ENCODE data around the gene MAPKAPK5. TPM values are rescaled to one million over a fixed set of nuclear protein-coding genes. Genes with fewer than 3 reads are reported as not detected.
A peak's percentile ranks its signal among the peaks of the same experiment; 100 is the strongest.
"Not testable (repeated sequence)": the region's sequence is repeated elsewhere in the genome, so short reads cannot be mapped to it uniquely, and the experiment has no call there.

MAPKAPK5 gene
- total RNA-seq, 1 experiment from 2014 or later, result 52.4 TPM

- peak overlapping the region; percentile 84 for H3K27ac ChIP-seq (ENCODE audit: low read length)
- no peaks in the 10 kb centered on the region for H4K20me1 ChIP-seq (ENCODE audit: insufficient read depth, low read depth, low read length)
- no peaks in the 10 kb centered on the region for H3K79me2 ChIP-seq (ENCODE audit: low read length)
- peak overlapping the region; percentile 58 for H3K9ac ChIP-seq (ENCODE audit: low read length)
- no peak for DNase-seq
- H3K36me3 ChIP-seq (ENCODE audit: insufficient read depth, low read length), result no peaks in the 10 kb centered on the region
- H3K4me2 ChIP-seq (ENCODE audit: low read depth, low read length, poor library complexity, severe bottlenecking), result peak overlapping the region; percentile 68
- no peaks in the 10 kb centered on the region for H3K9me3 ChIP-seq (ENCODE audit: low read length)
- H3K4me3 ChIP-seq (ENCODE audit: low read length), result peak overlapping the region; percentile 51
- H3K4me1 ChIP-seq (ENCODE audit: low read length), result peaks cover 62% of the 10 kb centered on the region
- no peaks in the 10 kb centered on the region for H3K27me3 ChIP-seq (ENCODE audit: low read length)
- no peaks in the 10 kb centered on the region for H3K9me2 ChIP-seq (replicated peaks; ENCODE audit: insufficient read depth, low read length)
- no peak overlapping the region; the same call in 1 of the 2 replicates for H2AFZ ChIP-seq (ENCODE audit: low read length)
Measured at GRCh38 chr12:111823891-111824290, 18.1 kb upstream of the MAPKAPK5 start.

DNA sequence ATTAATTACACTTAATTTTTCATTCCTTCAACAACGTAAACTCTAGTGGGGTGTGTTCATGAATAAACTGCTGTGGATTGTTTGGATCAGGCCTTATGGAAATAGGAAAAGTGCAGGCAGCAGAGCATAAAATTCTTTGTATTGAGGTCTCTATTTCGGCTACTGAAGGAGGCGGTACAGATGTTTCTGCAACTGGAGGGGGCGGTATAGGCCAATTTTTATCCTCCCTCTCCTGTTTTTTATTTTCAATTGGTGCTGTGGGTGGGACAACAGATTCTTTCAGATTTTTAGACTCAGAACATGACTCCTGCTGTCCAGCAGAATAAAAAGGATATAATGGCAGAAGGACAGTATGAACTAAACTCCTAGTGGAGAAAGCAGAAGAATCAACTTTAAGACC, 17.7 kb upstream of the MAPKAPK5 start:
- peak overlapping the region; percentile 58 for H3K9ac ChIP-seq (ENCODE audit: low read length)

DNA sequence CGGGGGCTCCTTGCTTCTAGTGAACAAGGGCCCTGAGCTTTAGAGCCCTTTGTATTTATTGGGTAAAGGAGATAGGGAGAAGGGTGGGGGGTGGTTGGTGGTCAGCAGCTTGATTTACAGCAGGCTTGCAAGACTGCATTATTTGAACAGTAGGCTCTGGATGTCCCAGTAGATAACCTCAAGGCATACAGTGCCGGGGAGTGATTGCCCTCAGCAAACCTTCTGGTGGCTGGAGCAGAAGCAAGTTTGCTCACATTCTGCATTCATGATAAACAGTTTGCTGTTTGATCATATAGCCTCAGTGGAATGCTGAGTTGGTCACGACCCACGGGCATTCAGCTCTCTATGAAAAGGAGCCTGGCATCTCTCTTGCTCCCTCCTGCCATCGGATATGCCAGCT, 16.5 kb upstream of the MAPKAPK5 start:
- Histone ChIP-seq H3K4me3 (ENCODE audit: low read length) (no peak overlapping the region), H3K36me3 (ENCODE audit: insufficient read depth, low read length) (no peaks in the 10 kb centered on the region), H3K27me3 (ENCODE audit: low read length) (no peaks in the 10 kb centered on the region), H2AFZ (ENCODE audit: low read length) (no peak overlapping the region), H3K27ac (ENCODE audit: low read length) (no peak overlapping the region), H4K20me1 (ENCODE audit: insufficient read depth, low read depth, low read length) (no peaks in the 10 kb centered on the region), H3K9ac (ENCODE audit: low read length) (no peak overlapping the region), H3K4me2 (ENCODE audit: low read depth, low read length, poor library complexity, severe bottlenecking) (no peak overlapping the region), H3K9me3 (ENCODE audit: low read length) (no peaks in the 10 kb centered on the region), H3K4me1 (ENCODE audit: low read length) (peaks cover 46% of the 10 kb centered on the region), H3K9me2 (replicated peaks; ENCODE audit: insufficient read depth, low read length) (no peaks in the 10 kb centered on the region), H3K79me2 (ENCODE audit: low read length) (no peaks in the 10 kb centered on the region)
- no peak for DNase-seq

More for the DNA sequence above, 17.7 kb upstream of the MAPKAPK5 start:
- not testable (repeated sequence) for H3K9me3 ChIP-seq (ENCODE audit: low read length); H3K9me2 ChIP-seq (replicated peaks; ENCODE audit: insufficient read depth, low read length); H4K20me1 ChIP-seq (ENCODE audit: insufficient read depth, low read depth, low read length); H3K27me3 ChIP-seq (ENCODE audit: low read length); H3K36me3 ChIP-seq (ENCODE audit: insufficient read depth, low read length); H3K79me2 ChIP-seq (ENCODE audit: low read length)
- Histone ChIP-seq H3K4me3 (ENCODE audit: low read length) (peak overlapping the region; percentile 51), H2AFZ (ENCODE audit: low read length) (peak overlapping the region; percentile 37; the same call in 1 of the 2 replicates), H3K27ac (ENCODE audit: low read length) (peak overlapping the region; percentile 84), H3K4me1 (ENCODE audit: low read length) (peaks cover 58% of the 10 kb centered on the region), H3K4me2 (ENCODE audit: low read depth, low read length, poor library complexity, severe bottlenecking) (peak overlapping the region; percentile 68)
- DNase-seq, result peak; percentile 70

DNA sequence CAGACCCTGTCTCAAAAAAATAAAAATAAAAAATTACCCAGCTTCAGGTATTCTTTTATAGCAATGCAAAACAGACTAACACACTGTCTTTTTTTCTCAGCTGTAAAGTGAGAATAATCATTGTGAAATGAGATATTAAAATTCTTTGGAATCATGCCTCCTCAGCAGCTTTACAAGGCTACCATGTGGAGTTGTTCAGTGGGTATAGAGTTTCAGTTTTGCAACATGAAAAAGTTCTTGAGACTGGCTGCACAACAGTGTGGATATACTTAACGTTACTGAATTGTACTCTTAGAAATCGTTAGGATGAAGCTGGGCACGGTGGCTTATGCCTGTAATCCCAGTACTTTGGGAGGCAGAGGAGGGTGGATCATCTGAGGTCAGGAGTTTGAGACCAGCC, 15.7 kb upstream of the MAPKAPK5 start:
- no peak overlapping the region for H2AFZ ChIP-seq (ENCODE audit: low read length)
- H3K36me3 ChIP-seq (ENCODE audit: insufficient read depth, low read length), result no peaks in the 10 kb centered on the region
- peaks cover 44% of the 10 kb centered on the region for H3K4me1 ChIP-seq (ENCODE audit: low read length)
- H3K9me2 ChIP-seq (replicated peaks; ENCODE audit: insufficient read depth, low read length), result no peaks in the 10 kb centered on the region
- H3K9me3 ChIP-seq (ENCODE audit: low read length), result no peaks in the 10 kb centered on the region
- H3K27ac ChIP-seq (ENCODE audit: low read length), result no peak overlapping the region
- H3K4me3 ChIP-seq (ENCODE audit: low read length), result no peak overlapping the region
- no peak overlapping the region for H3K9ac ChIP-seq (ENCODE audit: low read length)
- DNase-seq, result no peak
- H3K79me2 ChIP-seq (ENCODE audit: low read length), result no peaks in the 10 kb centered on the region
- no peaks in the 10 kb centered on the region for H3K27me3 ChIP-seq (ENCODE audit: low read length)
- H4K20me1 ChIP-seq (ENCODE audit: insufficient read depth, low read depth, low read length), result no peaks in the 10 kb centered on the region
- no peak overlapping the region for H3K4me2 ChIP-seq (ENCODE audit: low read depth, low read length, poor library complexity, severe bottlenecking)

DNA sequence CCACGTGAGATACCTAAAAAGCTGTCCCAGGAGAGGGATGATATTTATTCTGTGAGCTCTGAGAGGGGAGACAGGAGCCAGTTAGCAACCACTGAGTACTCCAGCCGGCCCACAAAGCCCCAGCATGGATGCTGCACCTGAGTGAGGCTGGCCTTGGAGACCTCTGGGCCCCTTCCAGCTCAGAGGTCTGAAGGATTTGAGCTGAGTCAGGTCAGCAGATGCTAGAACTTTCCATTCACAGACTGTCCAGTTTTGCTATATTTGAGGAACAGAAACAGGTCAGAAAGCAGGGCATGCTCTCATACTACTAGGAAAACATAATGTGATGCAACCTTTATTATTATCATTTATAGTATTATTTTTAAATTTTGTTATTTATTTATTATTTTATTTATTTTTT, 15.0 kb upstream of the MAPKAPK5 start:
- H3K27ac ChIP-seq (ENCODE audit: low read length), result no peak overlapping the region
- no peaks in the 10 kb centered on the region for H3K9me2 ChIP-seq (replicated peaks; ENCODE audit: insufficient read depth, low read length)
- H4K20me1 ChIP-seq (ENCODE audit: insufficient read depth, low read depth, low read length), result no peaks in the 10 kb centered on the region
- H3K4me3 ChIP-seq (ENCODE audit: low read length), result no peak overlapping the region
- no peaks in the 10 kb centered on the region for H3K27me3 ChIP-seq (ENCODE audit: low read length)
- no peak overlapping the region for H3K4me2 ChIP-seq (ENCODE audit: low read depth, low read length, poor library complexity, severe bottlenecking)
- H3K36me3 ChIP-seq (ENCODE audit: insufficient read depth, low read length), result no peaks in the 10 kb centered on the region
- DNase-seq, result no peak
- H3K9me3 ChIP-seq (ENCODE audit: low read length), result no peaks in the 10 kb centered on the region
- no peaks in the 10 kb centered on the region for H3K79me2 ChIP-seq (ENCODE audit: low read length)
- H3K9ac ChIP-seq (ENCODE audit: low read length), result no peak overlapping the region
- peaks cover 38% of the 10 kb centered on the region for H3K4me1 ChIP-seq (ENCODE audit: low read length)
- no peak overlapping the region; the same call in 1 of the 2 replicates for H2AFZ ChIP-seq (ENCODE audit: low read length)

GRCh38 chr12:111827907-111828306, 14.1 kb upstream of the MAPKAPK5 start:
- no peaks in the 10 kb centered on the region for H3K36me3 ChIP-seq (ENCODE audit: insufficient read depth, low read length)
- no peak for DNase-seq
- no peaks in the 10 kb centered on the region for H3K9me2 ChIP-seq (replicated peaks; ENCODE audit: insufficient read depth, low read length)
- H3K4me1 ChIP-seq (ENCODE audit: low read length), result peaks cover 29% of the 10 kb centered on the region
- H3K79me2 ChIP-seq (ENCODE audit: low read length), result no peaks in the 10 kb centered on the region
- H3K9me3 ChIP-seq (ENCODE audit: low read length), result no peaks in the 10 kb centered on the region
- H3K27ac ChIP-seq (ENCODE audit: low read length), result no peak overlapping the region
- H2AFZ ChIP-seq (ENCODE audit: low read length), result no peak overlapping the region
- no peaks in the 10 kb centered on the region for H3K27me3 ChIP-seq (ENCODE audit: low read length)
- H3K9ac ChIP-seq (ENCODE audit: low read length), result no peak overlapping the region
- H3K4me2 ChIP-seq (ENCODE audit: low read depth, low read length, poor library complexity, severe bottlenecking), result no peak overlapping the region
- H3K4me3 ChIP-seq (ENCODE audit: low read length), result no peak overlapping the region
- no peaks in the 10 kb centered on the region for H4K20me1 ChIP-seq (ENCODE audit: insufficient read depth, low read depth, low read length)

DNA sequence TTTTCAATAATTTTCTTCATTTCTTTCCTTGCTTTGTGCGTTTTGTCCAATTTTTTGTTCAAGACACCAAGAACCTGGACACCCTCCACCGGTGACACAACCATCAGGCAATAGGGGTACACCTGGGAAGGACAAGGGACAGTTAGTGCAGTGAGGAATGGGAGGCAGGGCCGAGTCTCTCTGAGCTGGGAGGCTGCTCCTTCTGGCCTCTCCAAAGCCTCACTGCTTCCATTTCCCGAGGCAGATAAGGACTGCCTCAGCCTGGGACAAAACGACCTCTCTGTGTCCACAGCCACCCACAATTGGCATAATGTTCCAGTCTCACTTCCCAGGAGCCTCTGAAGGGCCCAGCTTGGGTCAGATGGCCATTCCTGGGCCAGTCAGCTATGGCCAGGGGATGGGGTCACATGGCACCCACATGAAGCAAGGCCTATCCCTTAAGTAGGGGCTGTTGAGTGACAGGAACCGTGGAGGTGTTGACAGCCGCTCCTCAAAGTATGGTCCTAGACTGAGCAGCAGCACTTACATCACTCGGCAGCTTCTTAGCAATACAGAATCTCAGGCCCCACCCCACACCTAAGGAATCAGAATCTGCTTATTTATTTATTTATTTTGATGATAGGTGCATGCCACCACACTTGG, 13.6 kb upstream of the MAPKAPK5 start:
- H3K27me3 ChIP-seq (ENCODE audit: low read length), result no peaks in the 10 kb centered on the region
- no peaks in the 10 kb centered on the region for H3K9me3 ChIP-seq (ENCODE audit: low read length)
- H3K4me2 ChIP-seq (ENCODE audit: low read depth, low read length, poor library complexity, severe bottlenecking), result no peak overlapping the region
- H3K4me1 ChIP-seq (ENCODE audit: low read length), result peaks cover 24% of the 10 kb centered on the region
- H3K79me2 ChIP-seq (ENCODE audit: low read length), result no peaks in the 10 kb centered on the region
- no peaks in the 10 kb centered on the region for H3K36me3 ChIP-seq (ENCODE audit: insufficient read depth, low read length)
- H3K4me3 ChIP-seq (ENCODE audit: low read length), result no peak overlapping the region
- no peak overlapping the region for H3K27ac ChIP-seq (ENCODE audit: low read length)
- DNase-seq, result no peak
- H3K9ac ChIP-seq (ENCODE audit: low read length), result no peak overlapping the region
- H4K20me1 ChIP-seq (ENCODE audit: insufficient read depth, low read depth, low read length), result no peaks in the 10 kb centered on the region
- no peak overlapping the region for H2AFZ ChIP-seq (ENCODE audit: low read length)
- no peaks in the 10 kb centered on the region for H3K9me2 ChIP-seq (replicated peaks; ENCODE audit: insufficient read depth, low read length)

GRCh38 chr12:111829635-111830034, 12.4 kb upstream of the MAPKAPK5 start:
- not testable (repeated sequence) for DNase-seq; H3K4me2 ChIP-seq (ENCODE audit: low read depth, low read length, poor library complexity, severe bottlenecking); H3K9me3 ChIP-seq (ENCODE audit: low read length); H3K27ac ChIP-seq (ENCODE audit: low read length); H2AFZ ChIP-seq (ENCODE audit: low read length); H3K27me3 ChIP-seq (ENCODE audit: low read length); H4K20me1 ChIP-seq (ENCODE audit: insufficient read depth, low read depth, low read length); H3K9ac ChIP-seq (ENCODE audit: low read length); H3K36me3 ChIP-seq (ENCODE audit: insufficient read depth, low read length); H3K79me2 ChIP-seq (ENCODE audit: low read length); H3K4me3 ChIP-seq (ENCODE audit: low read length); H3K9me2 ChIP-seq (replicated peaks; ENCODE audit: insufficient read depth, low read length)
- H3K4me1 ChIP-seq (ENCODE audit: low read length), result peaks cover 12% of the 10 kb centered on the region

Measured in Karpas-422 (cell line).